H1 (cell line): Measurements from ENCODE around the gene BIN1. TPM values are rescaled to one million over a fixed set of nuclear protein-coding genes. Genes with fewer than 3 reads are reported as not detected.

ENCODE experiments used
- BCL11A ChIP-seq, 2 experiments: IDR thresholded peaks; one replicate each; pipeline ENCODE4 v1.6.1; 2011; ENCODE audit warnings: low read depth in 2 of 2, low read length in 2 of 2, mild to moderate bottlenecking in 2 of 2
- CHD2 ChIP-seq: IDR thresholded peaks from 2 replicates; pipeline ENCODE4 v1.6.1; 2012; ENCODE audit warnings: low read length, improper control_type of control experiment
- FOSL1 ChIP-seq: IDR thresholded peaks from 2 replicates; pipeline ENCODE4 v1.6.1; 2011; ENCODE audit warnings: mild to moderate bottlenecking, low read depth, low read length, moderate library complexity; ENCODE audit not compliant: insufficient read depth
- GTF2F1 ChIP-seq: IDR thresholded peaks from 2 replicates; pipeline ENCODE4 v1.6.1; 2012; ENCODE audit warnings: low read depth, low read length, improper control_type of control experiment, borderline replicate concordance
- NANOG ChIP-seq: IDR thresholded peaks from 2 replicates; pipeline ENCODE4 v1.6.1; 2011; ENCODE audit warnings: low read length, low read depth, mild to moderate bottlenecking, inconsistent platforms; ENCODE audit not compliant: insufficient read depth, poor library complexity, severe bottlenecking
- POLR2A ChIP-seq, 2 experiments: IDR thresholded peaks; 1 replicate in 1 of 2; 2 replicates in 1 of 2; pipeline ENCODE4 v1.6.1; 2011; ENCODE audit warnings: low read depth in 2 of 2, low read length in 2 of 2, mild to moderate bottlenecking in 2 of 2; ENCODE audit errors: control extremely low read depth in 1 of 2
- SP1 ChIP-seq: IDR thresholded peaks from 2 replicates; pipeline ENCODE4 v1.6.1; 2011; ENCODE audit warnings: low read depth, low read length
- polyA plus RNA-seq, 7 experiments: library from polyadenylated mRNA; depleted of rRNA in 3 of 7; stranded (reverse) in 5 of 7; unstranded in 2 of 7; fragments of >200 nt in 5 of 7; fragments of 200-250 nt in 2 of 7; gene quantifications; 1 replicate in 5 of 7; 2 replicates in 1 of 7; 4 replicates in 1 of 7; pipeline versions ENCODE4 v1.2.1 to v1.2.3, GENCODE V29; 2011 to 2013; ENCODE audit warnings: missing spikeins in 2 of 7, mixed read lengths in 2 of 7
- total RNA-seq: library from RNA; stranded (reverse); fragmentation: NEBNext Ultra II Directional; extraction: Animal tissue kit (Norgen Biotek cat#: 25700); gene quantifications from 2 replicates; pipeline ENCODE4 v1.2.1, GENCODE V29; 2021
- TF ChIP-seq, protein P1 (sequence below): fragments of 300-600 bp; sonication (generic); IDR thresholded peaks from 2 replicates; pipeline ENCODE4 v1.7.1; 2012; ENCODE audit warnings: low read length, moderate library complexity, mild to moderate bottlenecking, inconsistent platforms; ENCODE audit not compliant: insufficient replicate concordance
- TF ChIP-seq, protein P2 (sequence below): IDR thresholded peaks from 2 replicates; pipeline ENCODE4 v1.6.1; 2011; ENCODE audit warnings: low read depth, mild to moderate bottlenecking, low read length; ENCODE audit not compliant: insufficient read depth

Gene BIN1
- total and polyA plus RNA-seq, 2 of the 8 experiments (the other 6 are each of a cell fraction or from before 2014, with no cell fraction given): 23.6 to 35.6 TPM

DNA sequence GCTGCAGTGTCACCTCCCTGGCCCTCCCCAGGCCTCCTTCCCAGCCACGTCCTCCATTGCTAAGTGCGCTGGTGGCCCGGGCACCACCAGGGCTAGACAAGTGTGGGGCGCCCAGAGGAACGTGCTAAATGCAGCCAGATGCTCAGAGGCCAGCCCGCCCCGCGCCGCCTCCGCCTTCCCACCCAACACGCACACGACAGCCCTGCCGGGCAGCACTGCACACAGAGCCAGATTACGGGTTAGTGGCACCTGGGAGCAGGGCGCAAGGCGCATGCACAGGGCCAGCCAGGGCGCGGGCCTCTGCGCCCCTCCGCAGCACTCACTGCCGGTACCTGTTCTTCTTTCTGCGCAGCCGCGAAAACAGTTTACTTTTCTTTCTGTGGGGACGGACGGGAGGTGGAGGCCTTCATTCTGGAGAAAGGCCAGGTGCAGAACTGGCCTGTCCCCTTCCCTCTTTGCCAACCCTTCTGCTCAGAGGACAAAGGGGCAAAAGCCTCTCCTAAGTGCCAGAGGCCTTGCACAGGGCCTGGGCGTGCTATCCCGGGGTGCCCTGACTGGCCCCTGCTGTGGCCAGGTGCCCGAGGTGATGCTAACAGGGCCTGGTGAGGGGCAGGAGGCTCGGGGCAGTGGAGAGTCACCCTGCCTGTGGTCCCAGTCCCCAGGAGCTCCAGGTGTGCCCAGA is 46.5 kb downstream of the BIN1 start (continued):
- TF ChIP-seq, protein P1, sequence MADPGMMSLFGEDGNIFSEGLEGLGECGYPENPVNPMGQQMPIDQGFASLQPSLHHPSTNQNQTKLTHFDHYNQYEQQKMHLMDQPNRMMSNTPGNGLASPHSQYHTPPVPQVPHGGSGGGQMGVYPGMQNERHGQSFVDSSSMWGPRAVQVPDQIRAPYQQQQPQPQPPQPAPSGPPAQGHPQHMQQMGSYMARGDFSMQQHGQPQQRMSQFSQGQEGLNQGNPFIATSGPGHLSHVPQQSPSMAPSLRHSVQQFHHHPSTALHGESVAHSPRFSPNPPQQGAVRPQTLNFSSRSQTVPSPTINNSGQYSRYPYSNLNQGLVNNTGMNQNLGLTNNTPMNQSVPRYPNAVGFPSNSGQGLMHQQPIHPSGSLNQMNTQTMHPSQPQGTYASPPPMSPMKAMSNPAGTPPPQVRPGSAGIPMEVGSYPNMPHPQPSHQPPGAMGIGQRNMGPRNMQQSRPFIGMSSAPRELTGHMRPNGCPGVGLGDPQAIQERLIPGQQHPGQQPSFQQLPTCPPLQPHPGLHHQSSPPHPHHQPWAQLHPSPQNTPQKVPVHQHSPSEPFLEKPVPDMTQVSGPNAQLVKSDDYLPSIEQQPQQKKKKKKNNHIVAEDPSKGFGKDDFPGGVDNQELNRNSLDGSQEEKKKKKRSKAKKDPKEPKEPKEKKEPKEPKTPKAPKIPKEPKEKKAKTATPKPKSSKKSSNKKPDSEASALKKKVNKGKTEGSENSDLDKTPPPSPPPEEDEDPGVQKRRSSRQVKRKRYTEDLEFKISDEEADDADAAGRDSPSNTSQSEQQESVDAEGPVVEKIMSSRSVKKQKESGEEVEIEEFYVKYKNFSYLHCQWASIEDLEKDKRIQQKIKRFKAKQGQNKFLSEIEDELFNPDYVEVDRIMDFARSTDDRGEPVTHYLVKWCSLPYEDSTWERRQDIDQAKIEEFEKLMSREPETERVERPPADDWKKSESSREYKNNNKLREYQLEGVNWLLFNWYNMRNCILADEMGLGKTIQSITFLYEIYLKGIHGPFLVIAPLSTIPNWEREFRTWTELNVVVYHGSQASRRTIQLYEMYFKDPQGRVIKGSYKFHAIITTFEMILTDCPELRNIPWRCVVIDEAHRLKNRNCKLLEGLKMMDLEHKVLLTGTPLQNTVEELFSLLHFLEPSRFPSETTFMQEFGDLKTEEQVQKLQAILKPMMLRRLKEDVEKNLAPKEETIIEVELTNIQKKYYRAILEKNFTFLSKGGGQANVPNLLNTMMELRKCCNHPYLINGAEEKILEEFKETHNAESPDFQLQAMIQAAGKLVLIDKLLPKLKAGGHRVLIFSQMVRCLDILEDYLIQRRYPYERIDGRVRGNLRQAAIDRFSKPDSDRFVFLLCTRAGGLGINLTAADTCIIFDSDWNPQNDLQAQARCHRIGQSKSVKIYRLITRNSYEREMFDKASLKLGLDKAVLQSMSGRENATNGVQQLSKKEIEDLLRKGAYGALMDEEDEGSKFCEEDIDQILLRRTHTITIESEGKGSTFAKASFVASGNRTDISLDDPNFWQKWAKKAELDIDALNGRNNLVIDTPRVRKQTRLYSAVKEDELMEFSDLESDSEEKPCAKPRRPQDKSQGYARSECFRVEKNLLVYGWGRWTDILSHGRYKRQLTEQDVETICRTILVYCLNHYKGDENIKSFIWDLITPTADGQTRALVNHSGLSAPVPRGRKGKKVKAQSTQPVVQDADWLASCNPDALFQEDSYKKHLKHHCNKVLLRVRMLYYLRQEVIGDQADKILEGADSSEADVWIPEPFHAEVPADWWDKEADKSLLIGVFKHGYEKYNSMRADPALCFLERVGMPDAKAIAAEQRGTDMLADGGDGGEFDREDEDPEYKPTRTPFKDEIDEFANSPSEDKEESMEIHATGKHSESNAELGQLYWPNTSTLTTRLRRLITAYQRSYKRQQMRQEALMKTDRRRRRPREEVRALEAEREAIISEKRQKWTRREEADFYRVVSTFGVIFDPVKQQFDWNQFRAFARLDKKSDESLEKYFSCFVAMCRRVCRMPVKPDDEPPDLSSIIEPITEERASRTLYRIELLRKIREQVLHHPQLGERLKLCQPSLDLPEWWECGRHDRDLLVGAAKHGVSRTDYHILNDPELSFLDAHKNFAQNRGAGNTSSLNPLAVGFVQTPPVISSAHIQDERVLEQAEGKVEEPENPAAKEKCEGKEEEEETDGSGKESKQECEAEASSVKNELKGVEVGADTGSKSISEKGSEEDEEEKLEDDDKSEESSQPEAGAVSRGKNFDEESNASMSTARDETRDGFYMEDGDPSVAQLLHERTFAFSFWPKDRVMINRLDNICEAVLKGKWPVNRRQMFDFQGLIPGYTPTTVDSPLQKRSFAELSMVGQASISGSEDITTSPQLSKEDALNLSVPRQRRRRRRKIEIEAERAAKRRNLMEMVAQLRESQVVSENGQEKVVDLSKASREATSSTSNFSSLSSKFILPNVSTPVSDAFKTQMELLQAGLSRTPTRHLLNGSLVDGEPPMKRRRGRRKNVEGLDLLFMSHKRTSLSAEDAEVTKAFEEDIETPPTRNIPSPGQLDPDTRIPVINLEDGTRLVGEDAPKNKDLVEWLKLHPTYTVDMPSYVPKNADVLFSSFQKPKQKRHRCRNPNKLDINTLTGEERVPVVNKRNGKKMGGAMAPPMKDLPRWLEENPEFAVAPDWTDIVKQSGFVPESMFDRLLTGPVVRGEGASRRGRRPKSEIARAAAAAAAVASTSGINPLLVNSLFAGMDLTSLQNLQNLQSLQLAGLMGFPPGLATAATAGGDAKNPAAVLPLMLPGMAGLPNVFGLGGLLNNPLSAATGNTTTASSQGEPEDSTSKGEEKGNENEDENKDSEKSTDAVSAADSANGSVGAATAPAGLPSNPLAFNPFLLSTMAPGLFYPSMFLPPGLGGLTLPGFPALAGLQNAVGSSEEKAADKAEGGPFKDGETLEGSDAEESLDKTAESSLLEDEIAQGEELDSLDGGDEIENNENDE: no peak
- no peak for TF ChIP-seq BCL11A (IDR thresholded peaks at IDR 0.05; ENCODE audit: low read depth in 2 of 2, low read length in 2 of 2)
- TF ChIP-seq, protein P2, sequence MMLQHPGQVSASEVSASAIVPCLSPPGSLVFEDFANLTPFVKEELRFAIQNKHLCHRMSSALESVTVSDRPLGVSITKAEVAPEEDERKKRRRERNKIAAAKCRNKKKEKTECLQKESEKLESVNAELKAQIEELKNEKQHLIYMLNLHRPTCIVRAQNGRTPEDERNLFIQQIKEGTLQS: no peak
- no peak for TF ChIP-seq POLR2A (IDR thresholded peaks at IDR 0.05; ENCODE audit: control extremely low read depth in 1 of 2, low read depth in 2 of 2, low read length in 2 of 2)
- TF ChIP-seq CHD2: no peak
- TF ChIP-seq GTF2F1: no peak
- TF ChIP-seq FOSL1: no peak
- no peak for TF ChIP-seq SP1
- TF ChIP-seq NANOG: no peak
